ENCODE data around the gene TCERG1L.
"Not testable (repeated sequence)": the region's sequence is repeated elsewhere in the genome, so short reads cannot be mapped to it uniquely, and the experiment has no call there.

Gene TCERG1L

GRCh38 chr10:131158695-131159094 lies 152.8 kb downstream of the TCERG1L start:
- DNase-seq, result no peak

DNA sequence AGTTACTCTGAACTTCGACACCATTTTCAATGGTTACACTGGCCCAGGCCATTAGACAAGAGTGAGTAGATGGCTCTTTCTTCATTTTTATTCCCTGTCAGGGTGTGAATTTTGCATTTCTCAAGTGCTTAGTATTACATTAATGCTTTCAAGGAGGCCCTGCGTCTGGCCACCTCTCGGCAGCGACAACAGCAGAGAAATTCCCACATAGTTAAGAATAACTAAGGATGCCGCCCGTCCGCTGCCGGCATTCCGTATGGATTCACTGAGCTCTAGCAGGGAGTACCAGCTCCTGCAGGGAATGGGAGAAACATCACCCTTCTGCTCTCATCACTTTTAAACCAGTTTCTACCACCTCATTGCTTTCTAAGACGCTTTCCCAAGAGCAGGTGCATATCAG lies 153.6 kb downstream of the TCERG1L start:
- DNase-seq, result no peak

- DNase-seq, result no peak
These were observed 155.7 kb downstream of the TCERG1L start for GRCh38 chr10:131155876-131156230.

GRCh38 chr10:131155218-131155875 lies 156.2 kb downstream of the TCERG1L start:
- no peak for DNase-seq

- no peak for DNase-seq
These were observed 157.1 kb downstream of the TCERG1L start for GRCh38 chr10:131154306-131155025.

GRCh38 chr10:131152456-131152855 lies 159.1 kb downstream of the TCERG1L start:
- not testable (repeated sequence) for DNase-seq

DNA sequence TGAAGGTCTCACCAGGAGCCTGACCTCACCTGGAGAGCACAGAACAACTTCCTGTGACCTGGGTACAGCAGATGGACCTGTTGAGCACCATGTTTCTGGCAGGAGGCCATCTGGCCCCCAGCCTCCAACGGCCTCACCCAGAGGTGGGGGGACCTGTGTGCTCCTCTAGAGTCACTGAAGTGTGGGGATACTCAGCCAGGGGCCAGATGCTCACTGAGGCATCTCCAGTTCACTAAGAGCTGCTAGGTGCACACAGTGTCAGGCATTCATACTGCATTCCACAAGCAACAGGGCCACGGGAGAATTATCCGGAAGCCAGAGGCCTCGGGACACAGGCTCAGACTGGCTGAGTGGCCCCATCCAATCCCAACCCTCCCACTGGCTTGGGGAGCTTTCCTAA lies 161.4 kb downstream of the TCERG1L start:
- DNase-seq, result no peak

DNA sequence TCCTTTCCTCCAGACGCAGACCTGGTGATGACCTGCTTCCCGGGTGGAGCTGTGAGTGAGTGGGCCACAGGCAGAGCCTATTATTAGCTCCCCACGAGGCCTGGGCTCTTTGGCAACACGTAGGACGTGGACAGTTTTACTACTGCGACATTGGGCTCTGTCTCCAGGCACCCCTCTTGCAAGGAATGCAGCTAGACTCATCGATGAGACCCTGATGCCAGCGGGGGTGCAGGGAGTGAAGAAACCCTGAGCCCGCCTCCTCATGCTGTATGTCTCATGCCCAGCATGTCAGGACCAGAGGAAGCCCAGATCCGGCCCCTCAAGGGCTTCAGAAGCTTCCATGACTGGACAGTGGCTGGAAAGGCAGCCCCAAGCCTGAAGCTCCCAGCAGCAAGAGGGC lies 161.9 kb downstream of the TCERG1L start:
- DNase-seq, result no peak

GRCh38 chr10:131149111-131149510 lies 162.4 kb downstream of the TCERG1L start:
- no peak for DNase-seq

- no peak for DNase-seq
These were observed 163.3 kb downstream of the TCERG1L start for GRCh38 chr10:131148270-131148669.

GRCh38 chr10:131147301-131147975 lies 164.1 kb downstream of the TCERG1L start:
- no peak for DNase-seq

GRCh38 chr10:131146790-131147189 lies 164.7 kb downstream of the TCERG1L start:
- DNase-seq, result no peak

GRCh38 chr10:131145756-131146155 lies 165.8 kb downstream of the TCERG1L start:
- no peak for DNase-seq

- DNase-seq, result no peak
These were observed 166.7 kb downstream of the TCERG1L start for GRCh38 chr10:131144711-131145375.

GRCh38 chr10:131144196-131144595 lies 167.3 kb downstream of the TCERG1L start:
- no peak for DNase-seq

DNA sequence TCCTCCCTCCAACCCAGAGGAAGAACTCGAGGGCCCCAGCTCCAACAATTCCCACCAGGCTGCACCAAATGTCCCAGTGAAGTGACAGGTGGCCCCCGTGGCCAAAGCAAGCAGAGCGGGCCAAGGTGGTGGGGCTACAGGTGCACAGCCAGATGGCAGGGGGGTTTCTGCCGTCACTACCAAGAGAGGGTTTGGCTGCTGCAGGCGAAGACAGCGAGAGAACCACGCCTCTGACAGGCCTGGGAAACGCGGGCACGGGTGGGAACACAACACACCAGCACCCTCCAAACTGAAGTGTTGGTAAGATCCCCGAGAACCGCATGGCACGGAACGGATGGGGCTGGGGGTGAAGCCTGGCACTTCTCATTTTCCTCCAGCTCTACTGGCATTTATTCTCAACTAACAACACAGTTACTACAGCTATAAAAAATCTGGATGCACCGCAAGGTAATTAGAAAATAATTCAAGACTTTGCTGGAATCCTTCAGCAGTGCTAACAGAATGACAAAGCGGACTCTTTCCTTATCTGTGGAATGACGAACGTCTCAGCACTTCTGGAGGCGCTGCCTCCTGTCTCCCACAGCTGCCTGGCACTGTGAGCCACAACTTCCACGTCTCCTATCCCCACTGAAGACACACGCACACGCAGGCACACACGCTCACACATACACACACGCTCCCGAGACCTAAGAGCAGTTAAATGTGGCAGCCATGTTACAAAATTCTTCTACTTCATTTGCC lies 167.9 kb downstream of the TCERG1L start:
- no peak for DNase-seq

DNA sequence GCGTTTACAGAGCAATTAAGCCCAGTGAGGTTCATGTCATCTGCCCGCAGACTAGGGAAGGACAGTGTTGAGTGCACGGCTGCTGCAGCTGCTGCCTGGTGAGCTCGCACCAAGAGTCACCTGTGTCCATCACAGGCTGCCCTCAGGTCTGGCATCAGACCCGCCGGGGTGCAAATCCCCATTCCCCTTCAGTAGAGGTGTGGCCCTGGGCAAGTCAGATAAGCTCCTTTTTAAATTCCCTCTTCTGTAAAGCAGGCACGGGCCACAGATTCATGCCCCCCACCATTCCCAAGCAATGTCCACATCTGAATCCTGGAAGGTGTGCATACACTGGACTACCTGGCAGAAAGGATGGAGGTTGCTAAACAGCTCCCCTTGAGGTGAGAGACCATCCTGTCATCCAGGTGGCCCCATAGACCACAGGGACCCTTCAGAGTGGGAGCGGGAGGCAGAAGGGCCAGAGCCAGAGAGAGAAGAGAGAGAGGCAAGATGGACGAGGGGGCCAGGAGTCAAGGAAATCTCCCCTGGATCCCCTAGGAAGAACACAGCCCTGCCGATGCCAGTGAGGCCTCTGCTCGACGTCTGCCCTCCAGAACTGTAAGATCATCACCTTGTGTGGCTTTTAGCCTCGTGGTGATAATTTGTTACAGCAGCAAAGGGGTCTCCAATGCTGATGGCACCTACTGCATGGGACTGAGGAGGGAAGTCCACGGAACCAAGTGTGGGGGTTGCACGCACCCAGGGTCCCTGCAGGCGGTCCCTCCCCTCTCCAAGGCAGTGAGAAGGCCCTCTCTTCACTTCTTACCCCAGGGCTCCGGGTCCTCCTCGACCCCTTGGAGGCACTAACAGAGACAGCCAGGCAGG lies 168.8 kb downstream of the TCERG1L start:
- no peak for DNase-seq

DNA sequence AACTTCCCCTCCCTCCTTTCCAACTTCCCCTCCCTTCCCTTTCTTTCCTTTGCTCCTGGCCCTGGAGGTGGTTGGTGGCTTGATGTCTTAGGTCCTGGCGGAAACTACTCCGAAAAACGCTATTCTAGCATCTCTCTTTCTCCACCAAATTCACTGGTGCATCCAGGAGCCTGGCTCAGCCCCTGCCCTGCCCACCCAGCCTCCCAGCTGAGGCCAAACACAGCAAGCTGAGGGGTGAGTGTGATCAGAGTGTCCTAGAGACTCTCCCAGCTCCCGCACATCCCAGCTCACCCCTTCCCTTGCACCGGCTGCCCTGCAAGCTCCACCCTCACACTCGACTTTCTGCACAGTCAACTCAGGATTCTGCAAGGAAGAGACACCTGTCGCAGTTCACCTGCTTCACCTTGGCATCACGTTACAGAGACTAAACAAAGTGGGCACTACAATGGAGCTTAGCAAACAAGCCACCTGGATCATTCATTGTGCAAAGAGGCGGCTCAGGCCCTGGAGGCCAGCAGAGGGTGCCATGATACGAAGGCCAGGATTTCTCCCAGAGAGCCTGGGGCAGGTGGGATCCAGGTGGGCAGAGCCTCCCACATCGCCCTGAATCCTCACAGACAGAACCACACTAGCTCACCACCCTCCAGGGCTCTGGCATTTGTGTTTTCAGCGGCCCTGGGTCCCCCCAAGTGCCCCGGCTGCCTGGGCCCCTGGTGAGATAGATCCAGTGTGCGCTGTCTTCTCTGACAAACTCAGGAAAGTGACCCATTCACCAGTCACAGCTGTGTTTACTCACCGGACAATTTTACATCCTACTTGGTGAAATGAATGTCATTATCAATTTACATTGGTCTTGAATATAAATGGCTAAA lies 169.6 kb downstream of the TCERG1L start:
- no peak for DNase-seq

DNA sequence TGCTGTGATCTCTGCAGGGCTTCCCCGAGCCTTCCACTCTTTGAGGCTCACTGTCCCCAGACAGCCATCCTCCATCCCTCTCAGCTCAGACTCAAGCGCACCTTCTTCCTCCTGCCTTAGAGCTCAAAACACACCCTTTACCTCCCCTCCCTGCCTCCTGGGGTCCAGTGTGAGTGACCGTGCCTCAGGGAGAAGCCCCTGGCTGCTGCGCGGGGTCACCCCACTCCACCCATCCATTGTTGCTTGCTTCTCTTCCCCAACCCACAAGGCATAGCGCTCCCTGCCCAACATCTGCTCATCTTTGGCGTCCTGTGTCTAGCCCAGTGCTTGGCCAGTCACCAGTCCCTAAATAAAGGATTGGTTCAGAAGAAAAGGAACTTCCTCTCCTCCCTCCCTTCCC lies 170.3 kb downstream of the TCERG1L start:
- DNase-seq, result no peak

DNA sequence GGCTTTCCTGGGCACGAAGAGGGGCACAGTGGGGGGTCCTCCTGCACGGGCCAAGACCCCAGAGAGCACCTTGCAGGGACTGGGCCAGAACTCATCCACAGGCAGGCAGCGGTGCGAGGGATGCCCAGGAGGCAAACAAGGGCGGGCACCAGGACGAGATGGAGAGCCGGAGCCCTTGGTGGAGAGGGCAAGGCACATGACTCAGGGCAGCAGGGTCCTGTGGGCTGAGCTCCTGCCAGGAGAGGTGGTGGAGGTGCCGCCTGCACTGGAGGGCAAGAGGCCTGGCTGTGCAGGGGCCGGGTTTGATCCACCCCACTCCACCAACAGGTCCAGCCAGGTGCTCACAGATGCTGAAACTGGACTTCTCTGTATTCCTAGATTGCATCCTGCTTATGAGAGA lies 170.9 kb downstream of the TCERG1L start:
- DNase-seq, result no peak

- no peak for DNase-seq
These were observed 174.3 kb downstream of the TCERG1L start for GRCh38 chr10:131137223-131137622.

Data from CD4-positive, alpha-beta T cell treated with Interleukin-21 for 1 hour (primary cell).